Measurements from ENCODE around the gene MTCL1. TPM values are rescaled to one million over a fixed set of nuclear protein-coding genes. Genes with fewer than 3 reads are reported as not detected.

The MTCL1 gene
- total RNA-seq, 4 donors from 2014 or later, result 2.2 to 6.8 (median 4.0) TPM

DNA sequence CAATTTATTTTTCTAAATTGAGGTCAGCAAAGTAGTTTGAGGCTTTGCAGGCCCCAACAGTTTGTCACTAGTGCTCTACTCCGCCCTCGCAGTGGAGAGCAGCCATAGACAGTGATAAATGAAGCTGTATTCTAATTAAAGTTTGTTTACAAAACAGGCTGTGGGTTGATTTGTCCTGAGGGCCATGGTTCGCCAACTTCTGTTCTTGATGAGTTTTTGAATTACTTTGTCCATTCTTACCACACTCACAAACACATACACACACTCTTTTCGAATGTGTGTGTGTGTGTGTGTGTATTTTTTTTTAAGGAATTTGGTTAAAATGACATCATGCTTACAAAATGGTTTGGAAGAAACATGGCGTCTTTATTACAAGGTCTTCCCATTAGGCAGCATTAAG lies 68.6 kb downstream of the MTCL1 start:
- intact Hi-C loops (cut with DNase I; ENCODE audit: low total_unique reads), result no loop called here
- no peak for DNase-seq (ENCODE audit: low spot score in 2 of 2)
- TF ChIP-seq CTCF (IDR thresholded peaks at IDR 0.05) (no peak), POLR2A (IDR thresholded peaks at IDR 0.05) (no peak)
- no peak overlapping the region for H3K4me3 ChIP-seq (ENCODE audit: low read depth, poor library complexity, severe bottlenecking)
- 52 to 60% methylated on average over 5 of the region's 5 CpGs for WGBS, 2 donors

DNA sequence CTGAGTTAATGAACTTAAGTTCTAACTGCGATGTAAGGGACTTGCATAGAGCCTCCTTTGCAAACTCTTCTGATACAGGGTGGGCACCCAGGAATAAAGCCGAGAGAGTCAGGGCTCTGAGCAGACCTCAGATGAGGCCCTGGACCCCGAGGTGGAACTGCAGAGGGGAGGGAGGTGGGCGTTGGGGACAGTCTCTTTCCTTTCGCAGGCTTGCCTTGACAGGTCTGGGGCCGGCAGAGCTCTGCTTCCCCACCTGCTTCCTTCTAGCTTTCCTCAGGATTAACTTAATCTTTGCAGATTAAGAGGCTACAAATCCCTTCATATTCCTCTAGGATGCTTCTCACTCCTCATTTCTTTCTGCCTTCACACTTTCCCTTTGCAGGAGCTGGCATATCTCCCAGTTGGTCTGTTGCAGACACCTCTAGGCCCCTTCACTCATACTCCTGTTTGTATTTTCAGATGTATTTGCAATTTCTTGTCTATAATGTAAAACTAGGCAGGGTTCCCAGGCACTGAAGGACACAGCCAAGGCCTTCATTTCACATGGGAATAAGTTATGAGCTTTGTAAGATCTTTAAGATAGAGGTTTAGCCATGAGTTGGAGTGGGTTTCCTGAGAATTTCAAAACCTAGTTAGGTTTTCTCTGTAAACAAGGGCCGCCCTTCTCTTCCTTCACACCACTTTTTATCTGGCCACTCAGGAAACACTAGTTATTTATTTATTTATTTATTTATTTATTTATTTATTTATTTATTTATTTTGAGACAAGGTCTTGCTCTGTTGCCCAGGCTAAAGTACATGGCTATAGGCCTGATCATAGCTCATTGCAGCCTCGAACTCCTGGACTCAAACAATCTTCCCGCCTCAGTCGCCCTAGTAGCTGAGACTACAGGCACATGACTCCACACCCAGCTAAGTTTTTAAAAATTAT lies 70.9 kb downstream of the MTCL1 start:
- DNase-seq (ENCODE audit: low spot score in 2 of 2), result peak in 1 of 2 donors; percentile 66
- intact Hi-C loops (cut with DNase I; ENCODE audit: low total_unique reads), result no loop called here
- TF ChIP-seq POLR2A (IDR thresholded peaks at IDR 0.05) (no peak), CTCF (IDR thresholded peaks at IDR 0.05) (no peak)
- no peak overlapping the region for H3K4me3 ChIP-seq (ENCODE audit: low read depth, poor library complexity, severe bottlenecking)
- WGBS, 2 donors, result 86 to 90% methylated on average over 10 of the region's 10 CpGs

GRCh38 chr18:8777846-8778245 lies 72.5 kb downstream of the MTCL1 start:
- intact Hi-C loops (cut with DNase I; ENCODE audit: low total_unique reads), result no loop called here
- 38 to 55% methylated on average over 3 of the region's 3 CpGs for WGBS, 2 donors
- no peak for DNase-seq (ENCODE audit: low spot score in 2 of 2)
- no peak overlapping the region for H3K4me3 ChIP-seq (ENCODE audit: low read depth, poor library complexity, severe bottlenecking)
- TF ChIP-seq CTCF (IDR thresholded peaks at IDR 0.05), result no peak
- no peak for TF ChIP-seq POLR2A (IDR thresholded peaks at IDR 0.05)

- WGBS, 2 donors, result 58 to 67% methylated on average over 3 of the region's 3 CpGs
- peak in 1 of 2 donors; percentile 48 for DNase-seq (ENCODE audit: low spot score in 2 of 2)
- intact Hi-C loops (cut with DNase I; ENCODE audit: low total_unique reads), result no loop called here
- TF ChIP-seq CTCF (IDR thresholded peaks at IDR 0.05) (no peak), POLR2A (IDR thresholded peaks at IDR 0.05) (no peak)
- no peak overlapping the region for H3K4me3 ChIP-seq (ENCODE audit: low read depth, poor library complexity, severe bottlenecking)
Observed at GRCh38 chr18:8778386-8778785, 73.0 kb downstream of the MTCL1 start.

DNA sequence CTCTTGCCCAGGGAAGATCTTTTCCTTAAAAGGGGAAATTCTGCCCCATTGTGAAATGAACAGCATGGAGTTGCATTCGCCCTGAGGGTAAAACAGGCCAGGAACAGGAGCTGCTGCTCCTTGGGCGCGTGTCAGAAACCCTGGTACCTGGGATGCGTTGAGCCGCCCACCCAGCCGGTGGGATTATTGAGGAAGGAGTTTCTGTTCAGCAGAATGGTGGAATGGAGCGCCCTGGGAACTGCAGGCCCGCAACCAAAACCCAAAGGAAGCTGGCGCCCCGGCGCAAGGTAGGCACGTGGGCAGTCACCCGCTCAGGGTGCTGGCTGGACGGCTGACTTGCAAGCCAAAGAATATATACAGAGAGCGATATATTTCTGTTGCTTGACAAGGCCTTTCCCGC lies 73.5 kb downstream of the MTCL1 start:
- WGBS, 2 donors, result 92 to 95% methylated on average over 16 of the region's 16 CpGs
- intact Hi-C loops (cut with DNase I; ENCODE audit: low total_unique reads), result no loop called here
- H3K4me3 ChIP-seq (ENCODE audit: low read depth, poor library complexity, severe bottlenecking), result no peak overlapping the region
- TF ChIP-seq CTCF (IDR thresholded peaks at IDR 0.05), result no peak
- no peak for TF ChIP-seq POLR2A (IDR thresholded peaks at IDR 0.05)
- DNase-seq (ENCODE audit: low spot score in 2 of 2), result peak in 1 of 2 donors; percentile 75
